OCI-LY7 (cell line): ENCODE results near the gene SLF1. TPM values are rescaled to one million over a fixed set of nuclear protein-coding genes. Genes with fewer than 3 reads are reported as not detected.

Experiments
- BruUV-seq: library from RNA; stranded (reverse); fragments of 400-500 nt; replicated peaks from 2 replicates; lab custom pipeline; 2021; lab: Mats Ljungman, UMichigan
- CTCF ChIA-PET: fragments of 300-600 bp; sonication (Branson Sonifier 250); formaldehyde crosslinking; loops from one replicate; lab custom pipeline; 2022; ENCODE audit warnings: antibody characterized with exemption; ENCODE audit not compliant: unreplicated experiment; lab: Charles Lee
- POLR2A ChIA-PET: fragments of 300-600 bp; sonication (Branson Sonifier 250); formaldehyde crosslinking; loops from one replicate; lab custom pipeline; 2022; ENCODE audit warnings: antibody characterized with exemption; lab: Charles Lee
- DNase-seq: peaks from one replicate; pipeline ENCODE4 v3.0.0-alpha.2; 2015; ENCODE audit warnings: low spot score
- H2AFZ ChIP-seq: fragments of 200-600 bp; sonication (generic), shearing (Covaris generic); 2 replicates; pipeline ENCODE4 v1.6.1; 2014; ENCODE audit warnings: mild to moderate bottlenecking, antibody characterized with exemption, low read length, moderate library complexity
- H3K27ac ChIP-seq: fragments of 200-600 bp; sonication (generic); 2 replicates; pipeline ENCODE4 v1.5.1; 2014; ENCODE audit warnings: mixed run types, low read depth, mild to moderate bottlenecking, moderate library complexity, low read length, inconsistent platforms; ENCODE audit not compliant: poor library complexity, severe bottlenecking
- H3K36me3 ChIP-seq: fragments of 200-600 bp; sonication (generic); 2 replicates; pipeline ENCODE4 v1.6.1; 2014; ENCODE audit warnings: mild to moderate bottlenecking, antibody characterized with exemption, low read length, moderate library complexity, mixed read lengths; ENCODE audit not compliant: insufficient read depth
- H3K4me1 ChIP-seq: fragments of 200-600 bp; sonication (generic); 2 replicates; pipeline ENCODE4 v1.5.1; 2014; ENCODE audit warnings: mild to moderate bottlenecking, low read length; ENCODE audit not compliant: insufficient read depth, poor library complexity, severe bottlenecking
- H3K4me2 ChIP-seq: fragments of 200-600 bp; sonication (generic); 2 replicates; pipeline ENCODE4 v1.6.1; 2014; ENCODE audit warnings: mild to moderate bottlenecking, low read length
- H3K4me3 ChIP-seq: fragments of 200-600 bp; sonication (generic); 2 replicates; pipeline ENCODE4 v1.5.1; 2014; ENCODE audit warnings: mild to moderate bottlenecking, low read depth, low read length; ENCODE audit not compliant: poor library complexity, severe bottlenecking
- H3K79me2 ChIP-seq: fragments of 200-600 bp; sonication (generic); 2 replicates; pipeline ENCODE4 v1.6.1; 2016; ENCODE audit warnings: low read depth, mild to moderate bottlenecking, low read length, moderate library complexity, mixed read lengths; ENCODE audit not compliant: insufficient read depth
- H3K9me2 ChIP-seq: fragments of 200-600 bp; sonication (generic); 2 replicates; pipeline ENCODE4 v1.6.1; 2016; ENCODE audit warnings: mild to moderate bottlenecking, low read length, mixed read lengths; ENCODE audit not compliant: insufficient read depth
- H3K9me3 ChIP-seq: fragments of 200-600 bp; sonication (generic); 2 replicates; pipeline ENCODE4 v1.6.1; 2014; ENCODE audit warnings: mild to moderate bottlenecking, mixed run types, low read length, mixed read lengths
- H4K20me1 ChIP-seq: fragments of 200-600 bp; sonication (generic); 2 replicates; pipeline ENCODE4 v1.6.1; 2014; ENCODE audit warnings: mild to moderate bottlenecking, antibody characterized with exemption, low read length, moderate library complexity, mixed read lengths; ENCODE audit not compliant: insufficient read depth
- EZH2phosphoT487 ChIP-seq: fragments of 200-600 bp; sonication (generic); IDR thresholded peaks from 2 replicates; pipeline ENCODE4 v1.6.1; 2018; ENCODE audit warnings: low read depth, borderline replicate concordance, mild to moderate bottlenecking, mixed run types, antibody characterized with exemption, low read length, moderate library complexity, mixed read lengths
- intact Hi-C: fragments of 100-400 bp; cut with micrococcal nuclease; formaldehyde crosslinking; loops from one replicate; pipeline ENCODE4 v1.10.0; 2022; ENCODE audit not compliant: unreplicated experiment
- total RNA-seq, 2 experiments: library from RNA; depleted of rRNA in 1 of 2; stranded (reverse); fragments of >200 nt in 1 of 2; shearing (Covaris generic) in 1 of 2; gene quantifications; 2 replicates each; pipeline ENCODE4 v1.2.3, GENCODE V29; 2014 to 2022
- TF ChIP-seq, protein P1 (sequence below): fragments of 200-600 bp; sonication (generic); conservative IDR thresholded peaks from 2 replicates; pipeline ENCODE4 v1.5.1; 2014; ENCODE audit warnings: mild to moderate bottlenecking, antibody characterized with exemption, low read length, moderate library complexity, mixed read lengths

SLF1 gene
- total RNA-seq, 2 experiments from 2014 or later = 16.0 to 20.9 TPM

GRCh38 chr5:94675965-94676618, 57.6 kb downstream of the SLF1 start:
- no peak for DNase-seq
- no peak overlapping the region for H3K27ac ChIP-seq
- intact Hi-C loops = no loop called here
- H3K4me1 ChIP-seq = no peaks in the 10 kb centered on the region
- no peak overlapping the region for H3K4me3 ChIP-seq
- no peaks in the 10 kb centered on the region for H3K79me2 ChIP-seq
- H3K9me2 ChIP-seq = no peaks in the 10 kb centered on the region
- H3K9me3 ChIP-seq = no peaks in the 10 kb centered on the region
- no peak overlapping the region for H3K4me2 ChIP-seq
- ChIA-PET POLR2A (interaction anchor here (0.6 to 1.1 kb wide), 2 partner anchors 20 to 24 kb away, joined by 3 to 5 read pairs; no protein-coding TSS in a partner anchor), CTCF (no interaction called here)
- H4K20me1 ChIP-seq = no peaks in the 10 kb centered on the region
- TF ChIP-seq, protein P1, sequence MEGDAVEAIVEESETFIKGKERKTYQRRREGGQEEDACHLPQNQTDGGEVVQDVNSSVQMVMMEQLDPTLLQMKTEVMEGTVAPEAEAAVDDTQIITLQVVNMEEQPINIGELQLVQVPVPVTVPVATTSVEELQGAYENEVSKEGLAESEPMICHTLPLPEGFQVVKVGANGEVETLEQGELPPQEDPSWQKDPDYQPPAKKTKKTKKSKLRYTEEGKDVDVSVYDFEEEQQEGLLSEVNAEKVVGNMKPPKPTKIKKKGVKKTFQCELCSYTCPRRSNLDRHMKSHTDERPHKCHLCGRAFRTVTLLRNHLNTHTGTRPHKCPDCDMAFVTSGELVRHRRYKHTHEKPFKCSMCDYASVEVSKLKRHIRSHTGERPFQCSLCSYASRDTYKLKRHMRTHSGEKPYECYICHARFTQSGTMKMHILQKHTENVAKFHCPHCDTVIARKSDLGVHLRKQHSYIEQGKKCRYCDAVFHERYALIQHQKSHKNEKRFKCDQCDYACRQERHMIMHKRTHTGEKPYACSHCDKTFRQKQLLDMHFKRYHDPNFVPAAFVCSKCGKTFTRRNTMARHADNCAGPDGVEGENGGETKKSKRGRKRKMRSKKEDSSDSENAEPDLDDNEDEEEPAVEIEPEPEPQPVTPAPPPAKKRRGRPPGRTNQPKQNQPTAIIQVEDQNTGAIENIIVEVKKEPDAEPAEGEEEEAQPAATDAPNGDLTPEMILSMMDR = no peak
- TF ChIP-seq EZH2phosphoT487 = no peak
- H3K36me3 ChIP-seq = peaks cover 32% of the 10 kb centered on the region
- BruUV-seq = no TSS peak
- H2AFZ ChIP-seq = no peak overlapping the region

- Histone ChIP-seq H3K79me2 (no peaks in the 10 kb centered on the region), H3K9me2 (no peaks in the 10 kb centered on the region), H3K27ac (no peak overlapping the region), H4K20me1 (no peaks in the 10 kb centered on the region), H3K9me3 (no peaks in the 10 kb centered on the region), H3K36me3 (peaks cover 46% of the 10 kb centered on the region), H3K4me3 (no peak overlapping the region), H3K4me1 (no peaks in the 10 kb centered on the region), H2AFZ (no peak overlapping the region), H3K4me2 (no peak overlapping the region)
- TF ChIP-seq, protein P1 = no peak
- no peak for TF ChIP-seq EZH2phosphoT487
- no TSS peak for BruUV-seq
- no peak for DNase-seq
- POLR2A ChIA-PET = interaction anchor here (1.1 kb wide), 1 partner anchor 9 kb away, joined by 3 read pairs; no protein-coding TSS in a partner anchor
- CTCF ChIA-PET = no interaction called here
- intact Hi-C loops = no loop called here
Observed at GRCh38 chr5:94682814-94683520, 64.5 kb downstream of the SLF1 start.

DNA sequence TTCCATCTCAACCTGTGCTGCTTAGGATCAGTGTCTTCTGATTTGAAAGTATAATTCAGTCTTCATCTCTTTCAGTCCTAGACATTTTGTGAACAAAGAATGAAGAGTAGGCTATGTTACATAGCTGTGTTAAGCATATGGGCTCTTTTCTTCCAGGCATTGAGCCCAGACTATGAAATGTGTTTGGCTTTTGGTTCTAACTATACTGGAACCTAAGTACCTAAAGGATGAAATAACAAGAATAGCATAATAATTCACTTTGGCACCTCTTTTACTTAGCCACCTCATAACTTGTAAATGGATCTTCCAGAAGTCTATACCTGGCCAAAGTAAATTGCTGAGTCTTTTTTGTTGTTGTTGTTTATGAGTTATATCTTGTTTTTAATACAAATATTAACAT, 71.4 kb downstream of the SLF1 start:
- Histone ChIP-seq H3K79me2 (no peaks in the 10 kb centered on the region), H3K9me3 (no peaks in the 10 kb centered on the region), H3K4me3 (no peak overlapping the region), H3K9me2 (no peaks in the 10 kb centered on the region), H4K20me1 (no peaks in the 10 kb centered on the region), H3K4me2 (no peak overlapping the region), H2AFZ (no peak overlapping the region), H3K4me1 (no peaks in the 10 kb centered on the region), H3K36me3 (peaks cover 56% of the 10 kb centered on the region; the same call in 1 of the 2 replicates), H3K27ac (no peak overlapping the region)
- intact Hi-C loops = no loop called here
- BruUV-seq = no TSS peak
- ChIA-PET CTCF (no interaction called here), POLR2A (interaction anchor here (0.6 kb wide), 2 partner anchors 19 to 170 kb away, joined by 3 to 4 read pairs; no protein-coding TSS in a partner anchor)
- DNase-seq = no peak
- TF ChIP-seq, protein P1 = no peak
- no peak for TF ChIP-seq EZH2phosphoT487
